DND-41 (cell line): Measurements from ENCODE around the gene ASB18.
"Not testable (repeated sequence)": the region's sequence is repeated elsewhere in the genome, so short reads cannot be mapped to it uniquely, and the experiment has no call there.

ENCODE experiments used
- CTCF ChIP-seq: IDR thresholded peaks from 2 replicates; pipeline ENCODE4 v1.5.1; 2012; ENCODE audit warnings: borderline replicate concordance, low read length, moderate library complexity, mild to moderate bottlenecking; ENCODE audit not compliant: poor library complexity, severe bottlenecking; ENCODE audit errors: extremely low read depth
- EZH2 ChIP-seq: IDR thresholded peaks from 3 replicates; pipeline ENCODE4 v1.6.1; 2012; ENCODE audit warnings: borderline replicate concordance, low read depth, mild to moderate bottlenecking, moderate library complexity, low read length, inconsistent platforms; ENCODE audit not compliant: severe bottlenecking

- TF ChIP-seq CTCF, EZH2: not testable (repeated sequence)
These were observed 5.7 kb upstream of the ASB18 start for GRCh38 chr2:236269876-236270275.
